Central memory CD8-positive, alpha-beta T cell (primary cell): ENCODE results near the gene HSD17B10.

Source experiments
- ATAC-seq: fragments of 150-1000 bp; cut with Tn5 transposase; replicated peaks from 2 replicates; pipeline ENCODE4 v1.10.0; 2022; ENCODE audit warnings: mild to moderate bottlenecking, moderate FRiP score, moderate number of reproducible peaks; ENCODE audit not compliant: poor library complexity, severe bottlenecking; ENCODE audit errors: extremely low read depth
- DNase-seq, 2 donors: peaks; one replicate each; pipeline ENCODE4 v3.0.0; 2021; ENCODE audit warnings: low spot score in 2 of 2
- H3K27ac Mint-ChIP-seq: one replicate; pipeline ENCODE4 v1.8.0; 2022; ENCODE audit warnings: low read depth, mild to moderate bottlenecking, moderate library complexity, mixed read lengths
- H3K27me3 Mint-ChIP-seq: one replicate; pipeline ENCODE4 v1.8.0; 2022; ENCODE audit warnings: mixed read lengths
- H3K36me3 Mint-ChIP-seq: one replicate; pipeline ENCODE4 v1.8.0; 2022; ENCODE audit warnings: mild to moderate bottlenecking, moderate library complexity, mixed read lengths; ENCODE audit not compliant: insufficient read depth
- H3K4me1 Mint-ChIP-seq: one replicate; pipeline ENCODE4 v1.8.0; 2022; ENCODE audit warnings: mixed read lengths
- H3K4me3 Mint-ChIP-seq: one replicate; pipeline ENCODE4 v1.8.0; 2022; ENCODE audit warnings: mild to moderate bottlenecking, moderate library complexity, mixed read lengths
- H3K9me3 Mint-ChIP-seq: one replicate; pipeline ENCODE4 v1.8.0; 2022; ENCODE audit warnings: mixed read lengths

HSD17B10 gene

DNA sequence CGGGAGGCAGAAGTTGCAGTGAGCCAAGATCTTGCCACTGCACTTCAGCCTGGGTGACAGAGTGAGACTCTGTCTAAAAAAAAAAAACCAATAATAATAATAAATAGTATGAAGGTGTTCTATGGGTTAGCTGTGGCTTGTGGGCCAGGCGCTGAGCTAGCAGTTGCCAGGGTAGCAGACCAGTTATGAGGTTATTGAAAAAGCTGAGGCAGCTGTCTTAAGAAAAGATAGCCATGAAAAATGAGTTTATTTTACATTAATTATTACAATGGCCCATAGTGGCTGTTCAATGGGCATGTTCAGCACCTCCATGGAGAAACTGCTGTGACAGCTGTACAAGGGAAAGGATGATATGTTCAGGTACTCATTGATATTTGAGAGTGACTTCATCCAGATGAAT is 13.3 kb upstream of the HSD17B10 start:
- Mint-ChIP-seq H3K4me1 (no peaks in the 10 kb centered on the region), H3K27me3 (no peaks in the 10 kb centered on the region), H3K9me3 (no peaks in the 10 kb centered on the region), H3K27ac (no peak overlapping the region), H3K36me3 (no peaks in the 10 kb centered on the region), H3K4me3 (no peak overlapping the region)
- ATAC-seq: no peak
- no peak for DNase-seq

DNA sequence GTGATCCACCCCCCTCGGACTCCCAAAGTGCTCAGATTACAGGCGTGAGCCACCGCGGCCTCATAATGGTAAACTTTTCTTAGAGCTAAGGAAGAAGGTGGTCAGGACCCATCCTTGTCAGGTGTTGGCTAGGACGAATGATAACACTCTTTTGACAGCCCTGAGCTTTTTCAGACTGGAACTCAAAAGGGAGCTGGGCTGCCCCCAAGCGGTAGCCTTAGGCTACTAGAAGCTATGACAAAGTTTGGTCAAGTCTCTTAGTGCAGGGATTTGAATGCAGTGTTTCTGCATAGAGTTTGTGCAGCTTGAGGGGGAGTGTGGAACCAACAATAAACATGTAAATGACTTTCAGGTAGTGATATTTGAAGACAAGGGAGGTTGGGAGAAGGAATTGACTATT is 11.8 kb upstream of the HSD17B10 start:
- DNase-seq: peak; percentile 14 to 18
- H3K4me1 Mint-ChIP-seq: no peaks in the 10 kb centered on the region
- no peaks in the 10 kb centered on the region for H3K27me3 Mint-ChIP-seq
- H3K9me3 Mint-ChIP-seq: no peaks in the 10 kb centered on the region
- no peaks in the 10 kb centered on the region for H3K36me3 Mint-ChIP-seq
- peak; percentile 46 for ATAC-seq
- no peak overlapping the region for H3K4me3 Mint-ChIP-seq
- no peak overlapping the region for H3K27ac Mint-ChIP-seq

DNA sequence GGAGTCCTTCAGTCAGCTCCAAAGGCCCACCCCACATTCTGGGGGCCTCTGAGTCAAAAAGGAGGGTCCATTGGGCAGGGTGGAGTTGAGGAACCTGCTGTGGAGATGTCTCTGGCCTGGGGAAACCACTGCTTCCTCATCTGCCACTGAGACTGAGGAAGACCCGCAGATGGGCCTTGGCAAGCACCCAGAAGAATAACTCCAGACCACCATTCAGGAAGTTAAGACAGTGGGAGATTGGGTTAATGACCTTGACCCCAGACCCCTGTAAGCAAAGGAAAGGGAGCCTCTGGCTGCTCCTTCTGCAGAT is 8.1 kb upstream of the HSD17B10 start:
- no peak for DNase-seq
- peaks cover 6% of the 10 kb centered on the region for H3K4me1 Mint-ChIP-seq
- H3K36me3 Mint-ChIP-seq: no peaks in the 10 kb centered on the region
- no peak for ATAC-seq
- H3K27me3 Mint-ChIP-seq: peaks cover 9% of the 10 kb centered on the region
- H3K9me3 Mint-ChIP-seq: no peaks in the 10 kb centered on the region
- no peak overlapping the region for H3K27ac Mint-ChIP-seq
- peak overlapping the region; percentile 70 for H3K4me3 Mint-ChIP-seq

DNA sequence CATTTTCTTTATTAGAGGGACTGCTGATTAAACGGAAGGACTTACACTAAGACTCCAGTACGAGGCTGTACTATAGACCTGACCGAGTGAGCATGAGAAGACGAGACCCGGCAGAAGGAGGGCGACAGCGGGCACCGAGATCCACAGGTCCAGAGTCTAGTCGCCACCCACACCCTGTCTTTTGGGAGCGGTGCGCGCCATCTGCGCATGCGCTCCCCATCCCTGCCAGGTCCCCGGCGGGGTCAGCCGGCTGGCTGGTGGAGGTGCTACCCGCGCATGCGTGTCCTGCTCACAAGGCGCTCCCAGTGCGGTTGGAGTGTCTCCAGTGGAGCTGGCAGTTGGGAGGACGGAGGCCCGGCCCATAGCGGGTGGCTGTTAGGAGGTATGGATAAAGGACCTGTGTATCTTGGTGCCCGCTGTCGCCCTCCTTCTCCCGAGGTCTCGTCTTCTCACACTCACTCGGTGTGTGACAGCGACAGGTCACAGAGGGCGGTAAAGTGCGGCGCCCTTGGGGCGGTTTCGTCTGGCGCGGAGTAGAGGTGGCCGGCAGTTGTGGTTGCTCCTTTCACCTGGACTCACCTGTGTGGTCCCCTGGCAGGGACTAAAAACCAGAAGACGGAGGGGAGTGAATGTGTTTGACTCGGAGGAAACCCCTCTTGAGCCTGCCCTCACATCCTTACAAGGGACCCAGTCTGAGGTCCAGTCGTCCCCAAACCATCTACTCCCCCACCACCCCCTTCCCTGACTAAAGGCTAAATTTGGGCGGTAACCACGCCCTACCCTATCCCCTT is 7.6 kb upstream of the HSD17B10 start:
- Mint-ChIP-seq H3K27ac (peak overlapping the region; percentile 22), H3K4me1 (peaks cover 6% of the 10 kb centered on the region), H3K36me3 (no peaks in the 10 kb centered on the region), H3K27me3 (peaks cover 9% of the 10 kb centered on the region), H3K9me3 (no peaks in the 10 kb centered on the region), H3K4me3 (peak overlapping the region; percentile 70)
- DNase-seq: peak; percentile 27 to 33
- peak; percentile 68 for ATAC-seq

DNA sequence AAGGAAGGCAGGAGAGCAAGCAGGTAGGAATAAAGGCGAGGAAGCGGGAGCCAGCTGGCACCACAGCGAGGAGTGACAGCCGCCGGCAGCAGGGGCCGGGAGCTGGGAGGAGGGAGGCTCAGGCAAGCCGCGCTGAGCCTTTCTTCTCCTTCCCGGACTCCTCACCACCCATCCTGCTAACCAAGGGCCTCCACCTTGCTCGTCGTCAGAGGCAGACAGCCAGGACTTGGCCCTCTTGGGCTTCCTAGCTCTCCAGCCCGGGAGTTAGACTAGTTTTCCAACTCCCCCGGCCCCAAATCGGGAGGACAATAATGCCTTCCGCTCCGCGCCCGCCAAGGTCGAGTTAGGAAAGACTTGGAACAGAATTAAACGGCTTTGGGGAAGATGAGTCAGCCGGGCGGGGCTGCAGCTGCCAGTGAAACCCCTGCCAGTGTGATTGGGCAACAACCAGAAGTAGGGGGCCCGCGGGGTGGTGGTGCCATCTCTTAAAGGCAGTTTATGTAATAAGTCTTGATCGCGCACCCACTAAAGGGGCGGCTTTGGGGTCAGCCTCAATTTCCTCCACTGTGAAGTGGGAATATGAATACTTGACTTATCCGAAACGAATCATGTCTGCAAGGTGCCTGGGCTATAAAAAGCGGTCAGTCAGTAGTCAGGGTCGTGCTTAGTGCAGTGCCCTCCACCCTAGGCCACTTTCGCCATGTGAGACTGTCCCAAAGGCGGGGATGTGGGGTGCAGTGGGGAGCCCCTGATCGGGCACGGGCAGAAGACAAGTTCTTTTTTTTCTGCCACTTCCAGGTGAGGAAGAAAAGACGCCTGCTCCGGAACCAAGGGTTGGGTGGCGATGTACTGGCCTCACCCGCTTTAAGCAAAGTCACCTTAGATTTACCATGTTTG is 6.7 kb upstream of the HSD17B10 start:
- Mint-ChIP-seq H3K4me1 (peaks cover 6% of the 10 kb centered on the region), H3K36me3 (no peaks in the 10 kb centered on the region), H3K9me3 (no peaks in the 10 kb centered on the region), H3K27me3 (peaks cover 9% of the 10 kb centered on the region), H3K4me3 (peak overlapping the region; percentile 70), H3K27ac (peak overlapping the region; percentile 22)
- DNase-seq: no peak
- ATAC-seq: no peak

DNA sequence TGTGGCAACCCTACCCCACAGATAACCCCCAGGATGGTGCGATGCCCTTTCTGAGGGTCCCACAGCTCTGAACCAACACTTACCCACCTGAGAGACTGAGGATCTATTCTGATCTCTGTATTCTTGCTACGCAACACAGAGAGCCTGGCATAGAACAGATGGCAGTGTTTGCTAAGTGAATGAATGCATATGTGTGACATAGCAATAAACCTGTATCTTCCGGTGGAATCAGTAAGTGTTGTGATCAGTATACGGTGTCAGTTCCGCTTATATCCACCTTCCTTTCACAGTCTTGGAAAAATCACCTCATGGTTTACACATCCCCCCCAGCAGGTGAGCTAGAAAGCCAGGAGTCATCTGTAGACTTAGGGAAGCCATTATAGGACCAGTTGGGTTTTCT is 5.9 kb upstream of the HSD17B10 start:
- H3K27me3 Mint-ChIP-seq: peaks cover 9% of the 10 kb centered on the region
- ATAC-seq (no peak), DNase-seq (no peak)
- H3K27ac Mint-ChIP-seq: no peak overlapping the region
- peak overlapping the region; percentile 44 for H3K4me3 Mint-ChIP-seq
- H3K4me1 Mint-ChIP-seq: peaks cover 6% of the 10 kb centered on the region
- H3K9me3 Mint-ChIP-seq: no peaks in the 10 kb centered on the region
- no peaks in the 10 kb centered on the region for H3K36me3 Mint-ChIP-seq

DNA sequence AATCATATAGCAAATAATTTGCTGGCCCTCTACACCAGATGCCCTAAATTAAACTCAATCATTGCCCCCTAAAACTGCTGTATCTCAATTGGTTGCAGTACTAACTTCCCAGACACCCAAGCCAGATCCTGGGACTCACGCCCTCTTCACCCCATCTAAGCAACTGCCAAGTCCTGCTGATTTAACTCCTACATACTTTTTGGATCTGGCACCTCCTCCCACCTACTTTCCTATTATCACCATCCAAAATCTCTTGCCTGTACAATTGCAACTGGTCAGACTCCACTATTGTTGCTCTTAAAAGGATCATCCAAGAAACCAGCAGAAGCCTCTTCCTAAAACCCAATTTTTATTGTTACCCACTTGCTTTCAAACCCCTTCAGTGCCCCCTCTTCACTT is 4.7 kb upstream of the HSD17B10 start:
- H3K4me1 Mint-ChIP-seq: peaks cover 16% of the 10 kb centered on the region
- H3K27ac Mint-ChIP-seq: no peak overlapping the region
- H3K36me3 Mint-ChIP-seq: peaks cover under 1% of the 10 kb centered on the region
- H3K4me3 Mint-ChIP-seq: no peak overlapping the region
- H3K27me3 Mint-ChIP-seq: peaks cover 9% of the 10 kb centered on the region
- ATAC-seq: no peak
- no peak for DNase-seq
- no peaks in the 10 kb centered on the region for H3K9me3 Mint-ChIP-seq

DNA sequence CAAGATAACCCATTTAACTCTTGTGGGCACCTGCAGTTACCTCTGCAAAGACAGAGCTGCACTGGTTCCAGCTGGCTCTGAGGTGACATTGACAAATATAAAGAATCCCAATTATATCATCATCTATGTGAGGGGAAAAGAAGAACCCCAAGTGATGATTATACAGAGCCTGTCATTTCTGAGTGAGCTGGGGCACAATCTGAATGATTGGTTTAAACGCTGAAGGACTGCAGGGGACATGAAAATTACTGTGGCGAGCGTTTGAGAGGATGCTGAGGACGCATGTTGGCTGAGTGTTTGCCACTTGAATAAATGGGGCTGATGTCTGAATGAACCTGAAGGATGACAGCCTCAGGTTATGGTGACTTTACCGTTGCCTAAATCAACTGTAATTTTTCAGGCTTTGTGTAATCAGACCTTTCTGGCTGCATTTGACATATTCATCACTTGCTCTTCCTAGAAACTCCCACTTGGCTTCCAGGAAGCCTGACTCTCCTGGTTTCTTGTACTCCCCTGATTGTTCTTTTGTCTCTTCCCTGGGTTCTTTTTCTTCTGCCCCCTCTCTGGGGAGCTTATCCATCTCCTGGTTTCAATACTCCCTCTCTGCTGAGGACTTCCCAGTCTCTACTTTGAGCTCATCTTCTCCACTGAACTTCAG is 4.1 kb upstream of the HSD17B10 start:
- Mint-ChIP-seq H3K4me3 (no peak overlapping the region), H3K36me3 (peaks cover 2% of the 10 kb centered on the region), H3K9me3 (no peaks in the 10 kb centered on the region), H3K27ac (no peak overlapping the region), H3K27me3 (peaks cover 9% of the 10 kb centered on the region), H3K4me1 (peaks cover 19% of the 10 kb centered on the region)
- no peak for ATAC-seq
- no peak for DNase-seq

DNA sequence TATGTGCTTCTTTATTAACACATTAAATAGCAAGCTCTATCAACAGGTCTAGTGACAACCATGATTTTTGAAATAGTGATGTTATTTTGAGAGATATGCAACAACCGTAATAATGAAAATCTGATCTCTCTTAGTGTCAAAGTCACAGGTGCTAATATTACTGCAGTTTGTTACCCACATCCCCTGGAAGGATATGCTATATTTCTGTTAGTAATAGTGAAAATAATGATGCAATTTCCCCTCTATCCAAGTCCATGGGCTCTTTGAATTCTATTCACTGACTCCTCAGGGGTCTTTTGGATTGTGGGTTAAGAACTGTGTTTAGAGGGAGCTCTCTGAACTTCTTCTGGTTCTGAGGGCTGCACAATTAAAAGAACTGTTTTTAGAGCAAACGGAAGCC is 3.0 kb upstream of the HSD17B10 start:
- Mint-ChIP-seq H3K9me3 (no peaks in the 10 kb centered on the region), H3K36me3 (peaks cover 2% of the 10 kb centered on the region), H3K27me3 (peaks cover 9% of the 10 kb centered on the region), H3K4me3 (no peak overlapping the region), H3K4me1 (peaks cover 19% of the 10 kb centered on the region), H3K27ac (no peak overlapping the region)
- ATAC-seq (no peak), DNase-seq (no peak)

DNA sequence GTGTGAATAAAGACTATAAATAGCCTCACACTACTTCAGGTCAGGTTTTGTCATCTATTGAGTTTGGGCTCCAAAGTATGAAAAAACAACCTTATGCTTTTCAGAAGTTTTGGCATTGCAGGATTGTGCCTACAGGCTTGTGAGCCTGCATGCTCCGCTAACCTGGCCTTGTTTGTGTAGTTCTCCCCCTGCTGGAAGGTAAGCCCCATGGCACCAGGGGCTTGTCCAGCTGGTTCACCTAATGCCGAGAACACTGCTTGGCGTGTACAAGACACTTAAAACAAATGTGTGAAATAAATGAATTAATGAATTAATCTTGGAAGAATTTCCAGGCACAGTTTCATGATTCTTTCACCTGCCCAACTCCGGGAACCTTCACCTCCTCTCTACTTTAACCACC is 1.8 kb upstream of the HSD17B10 start:
- DNase-seq (peak; percentile 26 to 39), ATAC-seq (peak; percentile 51)
- H3K27me3 Mint-ChIP-seq: peaks cover 9% of the 10 kb centered on the region
- H3K27ac Mint-ChIP-seq: no peak overlapping the region
- H3K9me3 Mint-ChIP-seq: no peaks in the 10 kb centered on the region
- peaks cover 19% of the 10 kb centered on the region for H3K4me1 Mint-ChIP-seq
- no peak overlapping the region for H3K4me3 Mint-ChIP-seq
- H3K36me3 Mint-ChIP-seq: peaks cover 5% of the 10 kb centered on the region

DNA sequence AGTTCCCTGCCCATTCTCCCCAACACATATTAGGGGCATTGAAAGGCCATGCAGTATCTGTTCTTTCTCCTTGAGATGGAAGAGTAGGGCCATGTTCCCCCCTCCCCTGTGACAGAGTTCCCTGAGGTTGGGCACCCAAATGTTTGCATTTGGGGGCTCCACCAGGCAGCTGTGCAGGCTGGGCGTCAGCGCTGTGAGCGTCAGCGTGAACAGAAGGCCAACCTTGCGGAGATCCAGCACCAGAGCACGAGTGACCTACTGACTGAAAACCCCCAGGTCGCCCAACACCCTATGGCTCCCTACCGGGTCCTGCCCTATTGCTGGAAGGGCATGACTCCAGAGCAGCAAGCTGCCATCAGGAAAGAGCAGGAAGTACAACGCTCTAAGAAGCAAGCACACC is 3.9 kb downstream of the HSD17B10 start:
- Mint-ChIP-seq H3K4me1 (peaks cover 13% of the 10 kb centered on the region), H3K9me3 (no peaks in the 10 kb centered on the region), H3K36me3 (peaks cover 6% of the 10 kb centered on the region), H3K4me3 (no peak overlapping the region), H3K27me3 (no peaks in the 10 kb centered on the region), H3K27ac (no peak overlapping the region)
- ATAC-seq (no peak), DNase-seq (no peak)

DNA sequence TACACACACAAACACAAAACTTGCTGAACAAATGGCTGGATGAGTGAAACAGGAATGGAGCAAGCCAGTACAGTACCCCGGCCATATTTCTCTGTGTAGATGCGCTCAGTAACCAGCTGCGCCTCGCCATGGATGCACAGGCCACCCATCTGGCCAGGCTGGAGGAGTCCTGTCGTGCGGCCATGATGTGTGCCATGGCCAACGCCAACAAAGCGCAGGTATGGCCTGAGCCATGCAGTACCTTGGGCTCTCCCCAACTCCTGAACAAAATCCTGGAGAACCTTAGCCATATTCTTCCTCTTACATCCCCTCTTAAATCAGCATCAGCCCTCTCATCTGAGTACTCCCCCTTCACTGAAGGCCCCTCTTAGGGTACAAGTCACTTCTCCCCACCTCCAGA is 4.4 kb downstream of the HSD17B10 start:
- ATAC-seq: no peak
- peaks cover 12% of the 10 kb centered on the region for H3K4me1 Mint-ChIP-seq
- H3K27ac Mint-ChIP-seq: no peak overlapping the region
- H3K27me3 Mint-ChIP-seq: no peaks in the 10 kb centered on the region
- no peaks in the 10 kb centered on the region for H3K9me3 Mint-ChIP-seq
- DNase-seq: no peak
- no peak overlapping the region for H3K4me3 Mint-ChIP-seq
- peaks cover 6% of the 10 kb centered on the region for H3K36me3 Mint-ChIP-seq
